ENCODE measurements around the gene KMT2C.
"Not testable (repeated sequence)": the region's sequence is repeated elsewhere in the genome, so short reads cannot be mapped to it uniquely, and the experiment has no call there.

DNA sequence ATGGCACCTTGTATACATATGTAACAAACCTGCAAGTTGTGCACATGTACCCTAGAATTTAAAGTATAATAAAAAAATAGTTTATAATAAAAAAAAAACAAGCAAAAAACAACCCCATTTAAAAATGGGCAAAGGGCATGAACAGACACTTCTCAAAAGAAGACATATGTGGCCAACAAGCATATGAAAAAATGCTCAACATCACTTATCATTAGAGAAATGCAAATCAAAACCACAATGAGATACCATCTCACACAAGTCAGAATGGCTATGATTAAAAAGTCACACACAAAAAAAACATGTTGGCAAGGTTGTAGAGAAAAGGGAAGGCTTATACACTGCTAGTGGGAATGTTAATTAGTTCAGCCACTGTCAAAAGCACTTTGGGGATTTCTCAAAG is 14.9 kb downstream of the KMT2C start:
- not testable (repeated sequence) for TF ChIP-seq EZH2 (IDR thresholded peaks at IDR 0.05; ENCODE audit: borderline replicate concordance, low read depth, low read length, severe bottlenecking)
- TF ChIP-seq, protein P1, sequence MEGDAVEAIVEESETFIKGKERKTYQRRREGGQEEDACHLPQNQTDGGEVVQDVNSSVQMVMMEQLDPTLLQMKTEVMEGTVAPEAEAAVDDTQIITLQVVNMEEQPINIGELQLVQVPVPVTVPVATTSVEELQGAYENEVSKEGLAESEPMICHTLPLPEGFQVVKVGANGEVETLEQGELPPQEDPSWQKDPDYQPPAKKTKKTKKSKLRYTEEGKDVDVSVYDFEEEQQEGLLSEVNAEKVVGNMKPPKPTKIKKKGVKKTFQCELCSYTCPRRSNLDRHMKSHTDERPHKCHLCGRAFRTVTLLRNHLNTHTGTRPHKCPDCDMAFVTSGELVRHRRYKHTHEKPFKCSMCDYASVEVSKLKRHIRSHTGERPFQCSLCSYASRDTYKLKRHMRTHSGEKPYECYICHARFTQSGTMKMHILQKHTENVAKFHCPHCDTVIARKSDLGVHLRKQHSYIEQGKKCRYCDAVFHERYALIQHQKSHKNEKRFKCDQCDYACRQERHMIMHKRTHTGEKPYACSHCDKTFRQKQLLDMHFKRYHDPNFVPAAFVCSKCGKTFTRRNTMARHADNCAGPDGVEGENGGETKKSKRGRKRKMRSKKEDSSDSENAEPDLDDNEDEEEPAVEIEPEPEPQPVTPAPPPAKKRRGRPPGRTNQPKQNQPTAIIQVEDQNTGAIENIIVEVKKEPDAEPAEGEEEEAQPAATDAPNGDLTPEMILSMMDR (IDR thresholded peaks at IDR 0.05; ENCODE audit: borderline replicate concordance, extremely low read depth, low read length, poor library complexity, severe bottlenecking) = not testable (repeated sequence)

Measured in DND-41 (cell line).